HG02943 (cell line): ENCODE results near the gene CREB1.
"Not testable (repeated sequence)": the region's sequence is repeated elsewhere in the genome, so short reads cannot be mapped to it uniquely, and the experiment has no call there.

Experiments
- ATAC-seq: cut with Tn5 transposase; IDR thresholded peaks from one replicate; pipeline ENCODE4 v1.9.1; 2021; ENCODE audit warnings: mild to moderate bottlenecking, low read depth, moderate library complexity; ENCODE audit not compliant: unreplicated experiment

The CREB1 gene

DNA sequence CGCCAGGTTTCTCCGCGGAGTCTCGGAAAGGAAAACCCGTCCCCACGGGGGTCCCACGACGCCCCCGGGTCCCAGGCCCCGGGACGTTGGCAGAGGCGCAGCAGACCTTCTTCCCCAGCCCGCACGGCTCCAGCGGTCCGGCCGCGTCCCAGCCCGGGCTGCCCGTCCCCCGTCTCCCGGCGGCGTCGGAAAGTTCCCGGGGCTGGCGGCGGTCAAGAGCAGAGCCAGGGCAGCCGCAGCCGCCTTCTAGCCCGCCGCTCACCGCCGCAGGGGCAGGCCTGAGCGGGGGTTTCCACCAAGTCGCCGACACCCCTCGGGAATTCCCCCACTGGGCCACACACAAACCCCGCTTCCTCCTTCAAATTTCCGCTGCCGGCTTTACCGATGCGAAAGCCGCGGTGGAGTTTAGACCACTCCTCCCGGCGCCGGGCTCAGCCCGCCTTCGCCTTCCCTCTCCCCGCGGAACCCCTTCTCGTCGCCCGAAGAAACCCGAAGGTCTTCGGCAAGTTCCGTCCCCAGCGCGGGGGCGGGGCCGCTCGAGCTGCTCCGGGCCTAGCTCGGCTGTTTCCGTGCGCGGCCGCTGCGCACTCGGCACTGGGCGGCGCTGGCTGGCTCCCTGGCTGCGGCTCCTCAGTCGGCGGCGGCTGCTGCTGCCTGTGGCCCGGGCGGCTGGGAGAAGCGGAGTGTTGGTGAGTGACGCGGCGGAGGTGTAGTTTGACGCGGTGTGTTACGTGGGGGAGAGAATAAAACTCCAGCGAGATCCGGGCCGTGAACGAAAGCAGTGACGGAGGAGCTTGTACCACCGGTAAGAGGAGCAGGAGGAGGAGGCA lies at the start of gene CREB1:
TSS of gene CREB1 (plus strand) at position 633 of the 830 bp plus-strand sequence. CDS start 25,674 bp downstream, outside the sequence.
- peak; percentile 80 for ATAC-seq

DNA sequence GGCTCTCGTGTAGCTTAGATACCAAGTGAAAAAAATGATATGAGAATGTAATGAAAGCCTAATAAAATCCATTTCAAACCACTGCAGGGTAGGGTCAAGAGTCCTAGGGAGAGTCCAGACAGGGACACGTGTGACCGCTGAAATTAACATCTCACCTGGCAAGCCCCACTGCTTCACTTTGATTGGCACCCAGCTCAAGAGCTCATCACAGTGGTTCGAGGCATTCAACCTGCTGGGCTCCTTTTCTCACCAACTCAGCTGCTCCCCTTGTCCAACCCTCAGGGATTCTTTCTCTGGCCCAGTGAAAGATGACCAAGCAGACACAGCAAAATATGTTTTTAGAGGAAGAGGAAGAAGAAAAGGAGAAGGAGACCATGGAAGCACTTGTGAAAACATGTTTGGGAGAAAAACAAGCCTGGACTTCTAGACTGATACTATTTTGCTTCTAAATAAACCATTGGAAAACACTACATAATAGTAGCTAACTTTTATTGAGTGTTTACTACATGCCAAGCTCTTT lies 49.2 kb upstream of the CREB1 start:
- no peak for ATAC-seq

DNA sequence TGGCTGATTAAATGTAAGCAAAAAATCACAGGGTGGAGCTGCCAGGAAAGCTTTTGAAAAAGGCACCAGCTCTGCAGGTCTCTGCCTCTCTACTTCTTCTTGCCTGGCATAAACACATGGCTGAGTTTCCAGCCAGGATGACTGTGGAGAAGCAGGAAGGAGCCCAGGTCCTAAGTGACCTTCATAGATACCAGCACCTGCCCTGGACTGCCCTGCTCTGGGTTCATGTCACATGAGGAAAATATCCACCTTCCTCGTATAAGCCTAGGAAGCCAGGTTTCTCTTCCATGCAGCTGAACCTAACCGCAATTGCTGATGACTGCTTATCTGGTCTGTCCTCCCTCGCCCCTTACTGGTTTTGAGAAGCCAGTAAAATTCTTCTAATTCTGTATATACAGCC lies 47.8 kb upstream of the CREB1 start:
- no peak for ATAC-seq

DNA sequence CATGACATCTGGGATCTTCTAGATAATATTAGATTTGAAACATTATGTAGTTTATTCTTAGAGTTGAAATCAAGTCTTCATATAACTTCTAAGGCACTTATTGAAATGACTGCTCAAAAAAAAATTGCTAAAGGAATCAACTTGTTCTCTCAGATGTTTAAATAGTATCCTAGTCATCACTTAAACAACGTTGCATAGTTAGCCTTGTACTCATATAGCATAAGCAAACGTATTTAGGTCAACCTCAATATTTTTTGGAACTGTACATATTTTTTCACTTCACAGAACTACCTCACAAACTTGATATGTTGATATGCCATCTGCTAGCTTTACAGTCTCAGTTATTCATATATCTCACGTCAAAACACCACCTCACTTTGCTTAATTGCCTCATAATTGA lies 47.1 kb upstream of the CREB1 start:
- ATAC-seq = no peak

DNA sequence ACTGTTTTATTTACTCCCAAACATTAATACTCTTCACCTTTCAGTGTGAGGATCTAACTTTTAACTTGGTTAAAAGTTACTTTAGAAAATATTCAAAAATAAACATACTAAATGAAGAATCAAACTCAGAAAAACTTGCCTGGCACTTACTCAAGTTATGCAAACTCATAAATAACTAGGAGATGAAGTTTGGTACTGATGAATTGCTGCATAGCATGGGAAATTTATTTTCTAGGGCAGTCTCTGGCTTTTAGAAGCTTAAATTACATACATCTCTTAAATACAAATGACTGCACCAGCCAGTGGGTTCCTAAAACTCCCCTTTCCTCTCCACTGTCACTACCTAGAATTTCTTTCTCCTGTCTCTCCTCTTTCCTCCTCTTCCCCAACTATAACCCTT lies 46.7 kb upstream of the CREB1 start:
- no peak for ATAC-seq

DNA sequence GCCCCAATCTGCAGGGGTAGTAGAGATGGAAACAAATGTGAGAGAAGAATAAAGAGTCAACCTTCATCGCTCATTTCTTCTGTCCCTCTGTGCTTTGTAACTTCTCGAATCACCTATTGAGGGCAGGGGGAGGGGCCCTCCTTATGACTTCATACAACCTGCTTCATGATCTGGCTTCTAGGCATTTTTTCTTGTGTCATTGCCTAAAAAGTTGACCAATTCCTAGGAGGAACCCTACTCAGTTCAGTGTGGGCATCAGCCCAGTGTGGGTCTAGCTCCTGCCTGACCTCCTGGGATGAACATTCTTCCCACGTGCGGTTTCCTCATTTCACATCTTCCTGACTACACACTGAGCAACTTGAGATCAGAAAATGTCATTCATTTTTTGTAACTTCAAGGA lies 46.3 kb upstream of the CREB1 start:
- ATAC-seq = no peak

DNA sequence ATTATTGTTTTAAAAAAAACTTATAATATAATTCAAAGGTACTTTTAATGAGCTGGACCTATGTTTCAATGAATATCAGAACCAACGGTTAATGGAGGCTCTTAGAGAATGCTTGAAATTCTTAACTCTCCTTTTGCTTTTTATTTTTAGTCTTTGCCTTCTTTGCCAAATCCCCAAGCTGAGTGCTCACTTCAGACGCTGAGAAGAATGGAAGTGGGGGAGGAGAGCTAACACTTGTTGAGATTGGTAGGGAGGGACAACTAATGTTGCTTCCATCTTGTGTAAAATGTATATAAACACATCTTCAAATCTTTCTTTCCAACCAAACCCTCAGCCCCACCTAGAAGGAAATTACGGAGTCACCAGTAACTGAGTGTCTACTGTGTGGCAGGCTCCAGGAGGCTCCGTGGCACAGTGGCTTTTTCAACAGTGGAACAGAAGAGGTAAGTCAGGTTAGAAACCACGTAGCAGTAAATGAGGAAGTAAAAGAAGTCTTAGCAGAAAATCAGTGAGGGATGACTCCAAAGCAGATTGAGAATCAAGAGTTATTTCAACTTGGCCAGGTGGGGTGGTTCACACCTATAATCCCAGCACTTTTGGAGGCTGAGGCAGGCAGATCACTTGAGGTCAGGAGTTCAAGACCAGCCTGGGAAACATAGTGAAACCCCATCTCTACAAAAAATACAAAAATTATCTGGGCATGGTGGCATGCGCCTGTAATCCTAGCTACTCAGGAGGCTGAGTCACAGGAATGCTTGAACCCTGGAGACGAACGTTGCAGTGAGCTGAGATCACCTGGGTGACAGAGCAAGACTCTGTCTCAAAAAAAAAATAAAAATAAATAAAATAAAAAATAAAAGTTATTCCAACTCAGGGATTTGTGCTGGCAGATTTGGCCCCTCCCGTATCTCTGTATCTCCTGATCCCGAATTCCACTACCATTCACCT lies 45.0 kb upstream of the CREB1 start:
- no peak for ATAC-seq

DNA sequence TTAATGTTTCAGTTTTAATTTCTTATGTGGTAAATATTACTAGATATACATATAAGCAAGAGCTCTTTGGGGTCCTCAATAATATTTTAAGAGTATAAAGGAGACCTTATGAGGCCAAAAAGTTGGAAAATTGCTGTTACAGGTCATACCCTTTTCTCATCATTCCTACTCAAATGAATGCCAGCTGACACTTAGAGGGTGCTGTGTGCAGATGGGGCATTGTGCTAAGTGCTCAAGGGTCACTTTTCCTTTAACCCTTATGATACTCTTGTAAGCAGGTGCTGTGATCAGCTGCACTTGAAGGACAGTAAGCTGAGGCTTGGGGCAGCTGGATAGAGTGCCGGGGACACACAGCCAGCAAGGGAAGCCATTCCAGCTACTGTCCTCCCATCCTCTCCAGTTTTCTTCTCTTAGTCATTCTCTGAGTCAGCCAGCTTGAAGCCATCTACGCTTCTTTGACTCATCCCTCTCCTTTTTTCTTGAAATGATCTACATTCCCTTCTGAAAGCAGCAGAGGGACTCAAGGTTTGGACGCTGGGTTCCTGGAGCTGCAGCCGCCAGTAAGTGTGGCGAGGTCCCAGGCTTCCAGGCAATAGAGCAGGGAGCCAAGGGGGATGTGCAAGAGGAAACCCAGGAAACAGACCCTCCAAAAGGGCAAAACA lies 42.0 kb upstream of the CREB1 start:
- ATAC-seq = no peak

DNA sequence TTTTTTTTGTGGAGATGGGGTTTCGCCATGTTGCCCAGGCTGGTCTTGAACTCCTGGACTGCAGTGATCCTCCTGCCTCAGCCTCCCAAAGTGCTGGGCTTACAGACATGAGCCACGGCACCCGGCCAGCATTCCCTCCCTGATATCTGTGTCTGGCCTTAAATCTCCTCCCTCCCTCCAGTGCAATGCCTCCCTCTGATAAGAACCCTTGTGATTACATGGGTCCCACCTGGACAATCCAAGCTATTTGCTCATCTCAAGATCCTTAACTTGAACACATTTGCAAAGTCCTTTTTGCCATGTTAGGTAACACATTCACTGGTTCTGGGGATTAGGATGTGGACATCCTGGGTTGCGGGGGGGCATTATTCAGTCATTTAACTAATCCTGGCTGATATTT lies 40.5 kb upstream of the CREB1 start:
- ATAC-seq = no peak

DNA sequence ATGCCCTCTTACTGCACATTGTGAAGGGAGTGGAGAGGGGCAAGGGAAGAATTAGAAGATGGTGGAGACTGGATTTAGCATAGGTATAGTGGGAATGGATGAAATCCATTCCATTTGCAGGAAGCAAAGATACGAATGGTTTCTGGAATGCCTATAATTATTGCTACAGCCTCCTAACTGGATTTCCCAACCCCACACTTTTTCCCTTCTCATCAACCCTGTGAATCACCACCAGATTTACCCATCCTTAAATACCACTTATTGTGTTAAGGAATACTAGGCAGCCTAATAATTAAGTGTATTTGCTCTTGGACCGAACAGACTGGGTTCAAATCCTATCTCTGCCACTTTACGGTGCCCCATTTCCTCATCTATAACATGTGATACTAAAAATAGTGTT lies 39.3 kb upstream of the CREB1 start:
- ATAC-seq = no peak

DNA sequence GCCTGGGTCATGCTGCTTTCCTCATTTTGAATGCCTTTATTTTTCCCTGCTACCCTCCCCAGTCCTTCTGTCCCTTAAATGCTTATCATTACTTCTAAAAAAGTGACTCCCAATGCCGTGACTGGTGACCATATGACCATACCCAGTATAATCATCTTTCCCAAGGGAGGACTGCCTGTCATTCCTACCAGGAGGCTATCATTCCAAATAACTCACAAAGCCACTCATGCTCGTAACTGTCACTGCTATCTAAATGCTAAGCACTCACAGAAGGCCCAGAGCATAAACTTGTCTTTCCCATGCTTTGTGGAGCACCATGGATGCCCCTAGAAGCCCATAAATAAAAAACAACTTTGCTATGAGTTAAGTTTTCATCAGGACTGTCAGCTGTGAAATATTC lies 38.7 kb upstream of the CREB1 start:
- ATAC-seq = no peak

DNA sequence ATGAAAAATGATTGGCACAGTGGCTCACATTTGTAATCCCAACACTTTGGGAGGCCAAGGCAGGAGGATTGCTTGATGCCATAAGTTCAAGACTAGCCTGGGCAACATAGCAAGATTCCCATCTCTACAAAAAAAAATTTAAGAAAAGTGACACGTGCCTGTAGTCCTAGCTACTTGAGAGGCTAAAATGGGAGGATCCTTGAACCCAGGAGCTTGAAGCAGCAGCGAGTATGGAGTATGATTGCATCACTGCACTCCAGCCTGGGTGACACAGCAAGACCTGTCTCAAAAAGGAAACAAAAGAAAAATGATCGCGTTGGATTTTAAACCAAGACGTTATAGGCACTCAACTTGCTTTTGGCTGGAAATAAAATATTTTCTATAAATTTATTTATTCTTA lies 37.8 kb upstream of the CREB1 start:
- no peak for ATAC-seq

DNA sequence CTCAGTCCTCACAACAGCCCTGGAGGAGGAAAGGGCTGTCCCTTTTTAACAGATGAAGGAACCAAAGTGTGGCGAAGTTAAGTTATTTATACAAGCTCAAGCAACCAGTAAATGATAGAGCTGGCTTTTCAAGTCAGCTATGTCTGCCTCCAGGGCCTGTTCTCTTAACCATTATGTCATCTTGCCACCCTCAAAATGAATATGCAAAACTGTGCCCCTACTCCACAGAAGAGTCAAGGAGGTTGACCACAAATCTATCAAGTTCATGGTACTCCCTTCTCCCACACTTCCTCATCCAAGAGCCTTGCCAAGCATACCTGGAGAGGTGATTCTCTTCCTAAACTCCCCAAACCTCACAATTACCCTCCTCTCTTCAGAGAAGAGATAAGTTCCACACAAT lies 37.3 kb upstream of the CREB1 start:
- no peak for ATAC-seq

DNA sequence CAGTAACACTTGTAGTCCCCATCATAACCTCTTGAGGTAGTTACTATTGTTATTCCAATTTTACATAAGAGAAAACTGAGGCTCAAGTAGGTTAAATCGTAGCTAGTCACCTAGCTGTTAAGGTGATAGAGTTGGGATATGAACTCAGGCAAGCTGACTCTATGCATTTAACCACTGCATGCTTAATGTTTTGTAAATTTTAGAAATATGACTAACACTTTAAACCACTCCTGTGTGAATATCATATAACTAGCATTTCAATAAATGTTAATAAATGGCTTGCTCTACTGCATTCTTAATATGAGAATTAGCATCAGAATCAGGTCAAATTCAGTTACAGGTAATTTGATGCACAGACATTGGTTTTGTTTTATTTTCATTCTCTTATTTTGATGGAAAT lies 35.6 kb upstream of the CREB1 start:
- ATAC-seq = no peak

DNA sequence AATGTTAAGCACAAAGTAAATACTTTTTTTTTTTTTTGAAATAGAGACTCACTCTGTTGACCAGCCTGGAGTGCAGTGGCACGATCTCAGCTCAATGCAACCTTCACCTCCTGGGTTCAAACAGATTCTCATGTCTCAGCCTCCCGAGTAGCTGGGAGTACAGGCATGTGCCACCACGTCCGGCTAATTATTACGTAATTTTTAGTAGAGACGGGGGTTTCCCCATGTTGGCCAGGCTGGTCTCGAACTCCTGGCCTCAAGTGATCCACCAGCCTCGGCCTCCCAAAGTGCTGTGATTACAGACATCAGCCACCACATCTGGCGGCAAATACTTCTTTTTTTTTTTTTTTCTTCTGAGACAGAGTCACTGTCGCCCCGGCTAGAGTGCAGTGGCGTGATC lies 32.8 kb upstream of the CREB1 start:
- not testable (repeated sequence) for ATAC-seq

DNA sequence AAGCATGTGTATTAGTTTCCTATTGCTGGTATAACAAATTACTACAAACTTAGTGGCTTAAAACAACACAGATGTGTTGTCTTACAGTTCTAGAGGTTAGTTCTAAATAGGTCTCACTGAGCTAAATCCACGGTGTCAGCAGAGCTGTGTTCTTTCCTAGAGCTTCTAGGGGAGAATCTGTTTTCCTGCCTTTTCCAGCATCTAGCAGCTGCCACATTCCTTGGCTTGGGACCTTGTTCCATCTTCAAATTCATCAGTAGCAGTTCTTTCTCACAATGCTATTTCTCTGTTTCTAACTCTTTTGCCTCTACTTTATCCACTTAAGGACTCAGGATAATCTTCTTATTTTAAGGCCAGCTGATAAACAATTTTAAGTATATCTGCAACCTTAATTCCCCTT lies 32.2 kb upstream of the CREB1 start:
- ATAC-seq = no peak

DNA sequence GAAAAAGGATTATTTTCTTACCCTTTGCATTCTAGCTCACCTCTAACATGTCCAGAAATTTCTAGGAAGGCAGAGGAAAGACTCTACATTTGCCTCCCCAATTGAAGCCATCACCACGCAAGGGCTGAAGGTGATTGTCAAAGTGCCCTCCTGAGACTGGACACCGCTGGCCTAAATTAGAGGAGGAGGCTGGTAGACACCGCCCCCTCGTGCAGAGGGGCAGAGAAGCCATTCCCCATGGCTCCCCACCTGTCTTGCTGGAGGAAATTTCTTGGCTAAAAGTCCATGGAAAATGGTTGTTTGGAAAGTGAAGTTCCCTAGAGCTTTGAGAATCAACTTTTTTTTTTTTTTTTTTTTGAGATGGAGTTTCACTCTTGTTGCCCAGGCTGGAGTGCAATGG lies 31.3 kb upstream of the CREB1 start:
- no peak for ATAC-seq

DNA sequence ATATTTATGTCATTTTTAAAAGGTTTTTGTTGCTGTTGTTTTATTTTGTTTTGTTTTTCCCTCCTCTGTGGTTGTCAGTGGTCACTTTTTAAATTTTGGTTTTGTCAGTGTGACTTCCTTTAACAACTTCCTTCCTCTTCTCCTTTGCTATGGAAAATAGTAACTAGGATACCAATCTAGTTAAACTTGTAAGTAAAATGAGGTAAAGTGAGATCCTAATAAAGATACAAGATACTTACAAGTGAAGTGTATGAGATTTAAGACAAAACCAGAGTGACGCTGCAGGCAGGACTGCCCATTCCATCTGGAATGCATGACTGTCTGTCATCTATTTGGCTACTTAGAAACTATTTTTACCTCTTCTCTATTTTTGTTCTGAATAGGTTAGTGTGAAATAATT lies 30.6 kb upstream of the CREB1 start:
- no peak for ATAC-seq

DNA sequence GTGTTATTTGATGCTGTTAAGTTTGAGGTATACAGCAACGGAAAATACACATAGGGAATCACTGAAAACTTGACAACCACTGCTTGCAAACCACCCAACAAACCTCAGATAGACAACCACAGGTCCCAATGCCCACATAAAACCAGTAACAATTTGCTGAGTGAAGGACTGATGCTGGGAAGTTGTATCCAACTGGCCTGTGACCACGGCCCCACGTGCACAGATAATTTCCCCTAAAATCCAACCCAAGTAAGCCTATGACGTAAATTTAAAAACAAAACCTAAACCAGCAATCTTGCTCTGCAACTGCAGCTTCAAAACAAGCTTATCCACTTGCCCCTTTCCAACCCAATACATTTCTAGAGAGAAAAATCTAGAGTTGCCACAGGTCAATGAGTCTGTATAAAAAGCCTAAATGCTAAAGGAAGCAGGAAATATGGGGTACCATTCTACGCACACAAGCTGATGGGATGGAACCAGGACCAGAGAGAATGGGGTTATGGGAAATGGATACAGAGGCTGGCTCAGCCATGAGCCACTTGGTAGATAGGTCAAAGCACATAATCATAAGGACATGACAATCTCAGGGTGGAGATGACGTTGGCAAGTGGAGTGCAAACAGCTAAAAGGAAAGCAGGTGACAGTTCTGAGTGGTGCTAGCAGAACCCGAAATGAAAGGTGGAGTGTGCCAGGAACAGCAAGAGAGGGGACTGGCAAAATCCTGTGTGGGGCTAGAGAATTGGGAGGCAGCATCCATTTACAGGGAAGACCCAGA lies 27.8 kb upstream of the CREB1 start:
- no peak for ATAC-seq

DNA sequence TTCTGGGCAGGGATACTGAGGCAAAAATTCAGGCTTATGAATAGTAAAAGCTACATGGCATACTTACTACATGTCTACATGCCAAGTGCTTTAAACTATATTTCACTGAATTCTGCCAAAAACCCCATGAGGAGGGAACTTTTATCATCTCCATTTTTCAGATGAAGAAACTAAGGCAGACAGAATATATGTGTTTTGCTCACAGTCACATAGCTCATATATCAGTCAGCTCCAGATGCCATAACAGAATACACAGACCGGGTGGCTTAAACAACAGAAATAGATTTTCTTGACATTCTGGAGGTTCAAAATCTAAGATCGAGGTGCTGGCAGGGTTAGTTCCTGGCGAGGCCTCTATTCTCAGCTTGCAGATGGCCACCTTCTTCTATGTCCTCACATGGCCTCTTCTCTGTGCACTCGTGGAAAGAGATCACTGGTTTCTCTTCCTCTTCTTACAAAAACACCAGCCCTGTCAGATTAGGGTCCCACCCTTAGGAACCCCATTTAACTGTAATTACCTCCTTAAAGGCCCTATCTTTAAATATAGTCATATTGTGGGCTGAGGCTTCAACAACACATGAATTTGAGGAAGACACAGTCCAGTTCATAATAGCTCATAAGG lies 27.1 kb upstream of the CREB1 start:
- ATAC-seq = peak; percentile 39
